GM18499 (cell line): ENCODE results near the gene ATP12A.

Experiments
- ATAC-seq: cut with Tn5 transposase; IDR thresholded peaks from one replicate; pipeline ENCODE4 v1.9.1; 2021; ENCODE audit warnings: moderate number of reproducible peaks; ENCODE audit not compliant: insufficient read depth, unreplicated experiment

Gene ATP12A

DNA sequence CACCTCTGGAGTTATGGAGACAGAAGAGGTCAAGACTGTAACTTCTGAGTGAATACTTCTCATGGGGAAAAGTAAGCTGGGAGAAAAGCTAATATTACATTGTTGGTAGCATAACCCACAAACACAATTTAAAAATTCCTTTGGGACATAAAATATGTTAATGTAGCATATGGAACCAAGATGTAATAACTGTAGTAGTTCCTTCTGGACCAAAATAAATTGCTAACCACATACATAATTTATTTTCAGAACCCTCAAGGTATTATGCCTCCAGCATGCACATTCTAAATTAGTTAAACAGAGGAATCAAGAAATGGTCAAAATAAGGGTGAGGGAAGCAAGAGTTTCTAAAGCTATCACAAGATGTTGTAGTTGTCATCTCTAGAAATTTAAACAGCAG lies 79.0 kb downstream of the ATP12A start:
- no peak for ATAC-seq
